ENCODE results near the gene CELF4.

GRCh38 chr18:37393221-37393827, 172.3 kb downstream of the CELF4 start:
- TF ChIP-seq, protein P1, sequence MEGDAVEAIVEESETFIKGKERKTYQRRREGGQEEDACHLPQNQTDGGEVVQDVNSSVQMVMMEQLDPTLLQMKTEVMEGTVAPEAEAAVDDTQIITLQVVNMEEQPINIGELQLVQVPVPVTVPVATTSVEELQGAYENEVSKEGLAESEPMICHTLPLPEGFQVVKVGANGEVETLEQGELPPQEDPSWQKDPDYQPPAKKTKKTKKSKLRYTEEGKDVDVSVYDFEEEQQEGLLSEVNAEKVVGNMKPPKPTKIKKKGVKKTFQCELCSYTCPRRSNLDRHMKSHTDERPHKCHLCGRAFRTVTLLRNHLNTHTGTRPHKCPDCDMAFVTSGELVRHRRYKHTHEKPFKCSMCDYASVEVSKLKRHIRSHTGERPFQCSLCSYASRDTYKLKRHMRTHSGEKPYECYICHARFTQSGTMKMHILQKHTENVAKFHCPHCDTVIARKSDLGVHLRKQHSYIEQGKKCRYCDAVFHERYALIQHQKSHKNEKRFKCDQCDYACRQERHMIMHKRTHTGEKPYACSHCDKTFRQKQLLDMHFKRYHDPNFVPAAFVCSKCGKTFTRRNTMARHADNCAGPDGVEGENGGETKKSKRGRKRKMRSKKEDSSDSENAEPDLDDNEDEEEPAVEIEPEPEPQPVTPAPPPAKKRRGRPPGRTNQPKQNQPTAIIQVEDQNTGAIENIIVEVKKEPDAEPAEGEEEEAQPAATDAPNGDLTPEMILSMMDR (IDR thresholded peaks at IDR 0.05; ENCODE audit: borderline replicate concordance, extremely low read depth, low read length, poor library complexity, severe bottlenecking) = no peak
- no peak for TF ChIP-seq EZH2 (IDR thresholded peaks at IDR 0.05; ENCODE audit: borderline replicate concordance, low read depth, low read length, severe bottlenecking)

Measured in DND-41 (cell line).